Right renal pelvis (tissue), 4 donors: ENCODE results near the gene KCNN4. TPM values are rescaled to one million over a fixed set of nuclear protein-coding genes. Genes with fewer than 3 reads are reported as not detected.
A peak's percentile ranks its signal among the peaks of the same experiment; 100 is the strongest.
"Not testable (repeated sequence)": the region's sequence is repeated elsewhere in the genome, so short reads cannot be mapped to it uniquely, and the experiment has no call there.

ENCODE experiments used
- DNase-seq, 4 donors: peaks; one replicate each; pipeline ENCODE4 v3.0.0-alpha.2; 2013; ENCODE audit warnings: low read depth in 4 of 4, low spot score in 3 of 4, missing footprints in 1 of 4
- polyA plus RNA-seq, 4 donors: library from polyadenylated mRNA; unstranded; fragments of 120-200 nt; gene quantifications; one replicate each; pipeline ENCODE4 v1.2.1, GENCODE V29; 2013; ENCODE audit not compliant: insufficient read length in 4 of 4

The KCNN4 gene
- polyA plus RNA-seq, 4 donors: 1.4 to 3.8 (median 1.6) TPM

GRCh38 chr19:43775299-43775890, 5.4 kb downstream of the KCNN4 start:
- no peak for DNase-seq

GRCh38 chr19:43774940-43775258, 5.9 kb downstream of the KCNN4 start:
- not testable (repeated sequence) for DNase-seq

GRCh38 chr19:43774103-43774939, 6.5 kb downstream of the KCNN4 start:
- no peak for DNase-seq

GRCh38 chr19:43773725-43774102, 7.1 kb downstream of the KCNN4 start:
- no peak for DNase-seq

GRCh38 chr19:43769256-43769655, 11.5 kb downstream of the KCNN4 start:
- DNase-seq: no peak

- DNase-seq: no peak
These were observed 12.3 kb downstream of the KCNN4 start for GRCh38 chr19:43768273-43769050.

GRCh38 chr19:43767818-43768217, 13.0 kb downstream of the KCNN4 start:
- no peak for DNase-seq

- no peak for DNase-seq
These were observed 13.5 kb downstream of the KCNN4 start for GRCh38 chr19:43767316-43767715.

- no peak for DNase-seq
These were observed 14.1 kb downstream of the KCNN4 start for GRCh38 chr19:43766755-43767043.

GRCh38 chr19:43765109-43765876, 15.5 kb downstream of the KCNN4 start:
- DNase-seq: no peak

GRCh38 chr19:43764684-43765083, 16.1 kb downstream of the KCNN4 start:
- not testable (repeated sequence) for DNase-seq

GRCh38 chr19:43763473-43763939, 17.3 kb downstream of the KCNN4 start:
- DNase-seq: no peak

GRCh38 chr19:43762814-43763213, 18.0 kb downstream of the KCNN4 start:
- DNase-seq: no peak

GRCh38 chr19:43760941-43761340, 19.8 kb downstream of the KCNN4 start:
- no peak for DNase-seq

GRCh38 chr19:43759515-43759914, 21.3 kb downstream of the KCNN4 start:
- DNase-seq: no peak

GRCh38 chr19:43755256-43755801, 25.4 kb downstream of the KCNN4 start:
- peak; percentile 52 to 68 (median 60) for DNase-seq

GRCh38 chr19:43754503-43755255, 26.1 kb downstream of the KCNN4 start, which contains the start of gene SMG9:
TSS of gene SMG9 (minus strand) at chr19:43754962. CDS start at chr19:43750741, 4,221 bp downstream.
- peak; percentile 96 to 99 (median 97) for DNase-seq

GRCh38 chr19:43754253-43754502, 26.6 kb downstream of the KCNN4 start:
- no peak for DNase-seq

GRCh38 chr19:43752287-43752875, 28.4 kb downstream of the KCNN4 start:
- no peak for DNase-seq
